HepG2 (cell line): Measurements from ENCODE around the gene TNFRSF25. TPM values are rescaled to one million over a fixed set of nuclear protein-coding genes. Genes with fewer than 3 reads are reported as not detected.

Source experiments
- ATAC-seq: fragments of 200-7000 bp; cut with Tn5 transposase; 3 replicates; pipeline ENCODE4 v1.9.1; 2020; ENCODE audit warnings: mild to moderate bottlenecking, moderate library complexity
- BruUV-seq: library from RNA; stranded (reverse); fragments of 400-500 nt; replicated peaks from 2 replicates; lab custom pipeline; 2021; lab: Mats Ljungman, UMichigan
- CTCF ChIA-PET: fragments of 300-600 bp; formaldehyde crosslinking; extraction: SDS; loops from one replicate; lab custom pipeline; 2021; ENCODE audit warnings: low total read pairs, inconsistent platforms, low intra/inter-chr PET ratio; lab: Yijun Ruan, JAX
- POLR2A ChIA-PET: fragments of 350-600 bp; sonication (Branson Sonifier 250); formaldehyde crosslinking; loops from one replicate; lab custom pipeline; 2020; ENCODE audit warnings: antibody characterized with exemption, inconsistent platforms; lab: Yijun Ruan, JAX
- DNase-seq: peaks from one replicate; pipeline ENCODE4 v3.0.0-alpha.2; 2015; ENCODE audit warnings: low spot score
- FAIRE-seq: peaks from 3 replicates; lab custom pipeline; 2011; peaks lifted over from hg19 to GRCh38; lab: Jason Lieb, UNC
- H2AFZ ChIP-seq: one replicate; pipeline ENCODE4 v1.6.1; 2011; ENCODE audit warnings: low read length, inconsistent platforms
- H3K27ac ChIP-seq: fragments of 300-600 bp; 3 replicates; pipeline ENCODE4 v1.8.0; 2011; ENCODE audit warnings: mixed run types, mild to moderate bottlenecking, mixed read lengths, low read length, inconsistent platforms; ENCODE audit not compliant: insufficient read depth; ENCODE audit errors: extremely low read length
- H3K27me3 ChIP-seq, 2 experiments: fragments of 200-600 bp in 1 of 2; 2 replicates in 1 of 2; 3 replicates in 1 of 2; pipeline versions ENCODE4 v1.6.0 to v1.8.0; 2011; ENCODE audit warnings: low read length in 2 of 2, mild to moderate bottlenecking in 2 of 2, moderate library complexity in 2 of 2, inconsistent platforms in 1 of 2; ENCODE audit not compliant: insufficient read depth in 2 of 2, control insufficient read depth in 1 of 2
- H3K36me3 ChIP-seq, 2 experiments: fragments of 200-600 bp in 1 of 2; replicated peaks in 1 of 2; 2 replicates in 1 of 2; 3 replicates in 1 of 2; pipeline versions ENCODE4 v1.5.1 to v1.8.0; 2011; ENCODE audit warnings: low read length in 2 of 2, inconsistent platforms in 1 of 2; ENCODE audit not compliant: insufficient read depth in 2 of 2, control insufficient read depth in 1 of 2
- H3K4me1 ChIP-seq: 2 replicates; pipeline ENCODE4 v1.5.1; 2012; ENCODE audit warnings: low read length, inconsistent platforms; ENCODE audit not compliant: insufficient read depth
- H3K4me2 ChIP-seq: 2 replicates; pipeline ENCODE4 v1.6.0; 2011; ENCODE audit warnings: low read depth, low read length, inconsistent platforms
- H3K4me3 ChIP-seq, 3 experiments: fragments of 200-600 bp in 1 of 3; sonication (generic), shearing (Covaris generic) in 1 of 3; replicated peaks in 1 of 3; 2 replicates each; pipeline ENCODE4 v1.5.1; 2011 to 2016; ENCODE audit warnings: low read length in 3 of 3, inconsistent platforms in 2 of 3, low read depth in 2 of 3, mild to moderate bottlenecking in 2 of 3, control low read depth in 1 of 3, mixed read lengths in 1 of 3; ENCODE audit not compliant: insufficient read depth in 1 of 3
- H3K79me2 ChIP-seq: one replicate; pipeline ENCODE4 v1.6.1; 2011; ENCODE audit warnings: low read length, inconsistent platforms; ENCODE audit not compliant: insufficient read depth
- H3K9ac ChIP-seq: 2 replicates; pipeline ENCODE4 v1.6.0; 2011; ENCODE audit warnings: mild to moderate bottlenecking, low read depth, low read length, inconsistent platforms; ENCODE audit not compliant: insufficient read depth
- H3K9me3 ChIP-seq: 2 replicates; pipeline ENCODE4 v1.5.1; 2012; ENCODE audit warnings: mild to moderate bottlenecking, low read length
- H4K20me1 ChIP-seq: 2 replicates; pipeline ENCODE4 v1.6.0; 2011; ENCODE audit warnings: inconsistent platforms, mild to moderate bottlenecking, low read length, moderate library complexity; ENCODE audit not compliant: insufficient read depth
- HDAC1 ChIP-seq: sonication (generic); formaldehyde crosslinking; IDR thresholded peaks from 2 replicates; pipeline ENCODE4 v1.5.1; 2020; ENCODE audit warnings: mild to moderate bottlenecking, missing genetic modification reagents
- MAF1 ChIP-seq: sonication (generic); formaldehyde crosslinking; IDR thresholded peaks from 2 replicates; pipeline ENCODE4 v1.5.0; 2020; ENCODE audit warnings: missing genetic modification reagents, borderline replicate concordance
- MED1 ChIP-seq: sonication (generic); formaldehyde crosslinking; IDR thresholded peaks from 2 replicates; pipeline ENCODE4 v1.4.0; 2020; ENCODE audit warnings: missing genetic modification reagents
- MTA1 ChIP-seq: sonication (generic); formaldehyde crosslinking; IDR thresholded peaks from 2 replicates; pipeline ENCODE4 v1.4.0; 2020; ENCODE audit warnings: missing genetic modification reagents, mild to moderate bottlenecking, borderline replicate concordance
- MYC ChIP-seq: sonication (generic); formaldehyde crosslinking; IDR thresholded peaks from 2 replicates; pipeline ENCODE4 v1.9.0; 2021; ENCODE audit warnings: missing genetic modification reagents, borderline replicate concordance
- NCOA5 ChIP-seq: sonication (generic); formaldehyde crosslinking; IDR thresholded peaks from 2 replicates; pipeline ENCODE4 v1.4.0; 2020; ENCODE audit warnings: missing genetic modification reagents
- SIN3A ChIP-seq: IDR thresholded peaks from 2 replicates; pipeline ENCODE4 v1.6.1; 2011; ENCODE audit warnings: low read depth, mild to moderate bottlenecking, control low read depth, low read length, borderline replicate concordance
- SNAPC2 ChIP-seq: sonication (generic); formaldehyde crosslinking; IDR thresholded peaks from 2 replicates; pipeline ENCODE4 v1.8.1; 2022; ENCODE audit warnings: mild to moderate bottlenecking, missing genetic modification reagents
- THYN1 ChIP-seq: sonication (generic); formaldehyde crosslinking; IDR thresholded peaks from 2 replicates; pipeline ENCODE4 v1.8.1; 2023; ENCODE audit warnings: low read depth, mild to moderate bottlenecking, moderate library complexity, missing genetic modification reagents, borderline replicate concordance
- ZMAT3 ChIP-seq: sonication (generic); formaldehyde crosslinking; conservative IDR thresholded peaks from 2 replicates; pipeline ENCODE4 v1.7.0; 2021; ENCODE audit warnings: missing genetic modification reagents
- ZNF720 ChIP-seq: sonication (generic); formaldehyde crosslinking; IDR thresholded peaks from 2 replicates; pipeline ENCODE4 v1.4.0; 2020; ENCODE audit warnings: missing genetic modification reagents
- ZSCAN20 ChIP-seq: sonication (generic); formaldehyde crosslinking; IDR thresholded peaks from 2 replicates; pipeline ENCODE4 v1.4.0; 2020; ENCODE audit warnings: missing genetic modification reagents, mild to moderate bottlenecking, borderline replicate concordance
- WGBS: methylation state at CpG from one replicate; pipeline ENCODE4 v1.1.6; 2017; ENCODE audit warnings: low lambda C conversion rate; 5-methylcytosine and 5-hydroxymethylcytosine counted together
- in situ Hi-C: cut with HindIII; loops from 2 replicates; pipeline ENCODE4 v1.10.0; 2017; ENCODE audit warnings: low pct_unique_long_range_greater_than_20kb; ENCODE audit not compliant: extremely low pct_ligation_motif_present
- intact Hi-C: fragments of 100-400 bp; cut with micrococcal nuclease; formaldehyde crosslinking; loops from one replicate; pipeline ENCODE4 v1.10.0; 2022; ENCODE audit not compliant: unreplicated experiment
- polyA plus RNA-seq, 8 experiments: library from polyadenylated mRNA; depleted of rRNA in 3 of 8; stranded (reverse) in 7 of 8; unstranded in 1 of 8; fragments of >200 nt; fragmentation: Illumina TruSeq in 4 of 8; extraction: Trizol in 4 of 8; gene quantifications; 2 replicates each; pipeline versions ENCODE4 v1.2.1 to v1.2.3, GENCODE V29; 2011 to 2016; ENCODE audit warnings: low read depth in 4 of 8, missing spikeins in 1 of 8, mixed read lengths in 1 of 8; ENCODE audit not compliant: insufficient read depth in 1 of 8
- total RNA-seq, 5 experiments: library from RNA; depleted of rRNA; stranded (reverse); fragments of >200 nt; fragmentation: Illumina TruSeq; extraction: Trizol; gene quantifications; 2 replicates each; pipeline ENCODE4 v1.2.3, GENCODE V29; 2016; ENCODE audit warnings: low read depth in 1 of 5
- TF ChIP-seq, protein P1 (sequence below): sonication (generic); formaldehyde crosslinking; IDR thresholded peaks from 2 replicates; pipeline ENCODE4 v1.8.0; 2022; ENCODE audit warnings: missing genetic modification reagents, mild to moderate bottlenecking, inconsistent platforms, borderline replicate concordance
- TF ChIP-seq, protein P2 (sequence below): sonication (generic); formaldehyde crosslinking; IDR thresholded peaks from 2 replicates; pipeline ENCODE4 v1.5.1; 2020; ENCODE audit warnings: mild to moderate bottlenecking, missing genetic modification reagents, borderline replicate concordance
- TF ChIP-seq, protein P3 (sequence below): sonication (generic); formaldehyde crosslinking; IDR thresholded peaks from 2 replicates; pipeline ENCODE4 v1.4.0; 2020; ENCODE audit warnings: missing genetic modification reagents, borderline replicate concordance
- TF ChIP-seq, protein P4 (sequence below): sonication (generic); formaldehyde crosslinking; IDR thresholded peaks from 2 replicates; pipeline ENCODE4 v1.4.0; 2020; ENCODE audit warnings: mild to moderate bottlenecking, missing genetic modification reagents
- TF ChIP-seq, protein P5 (sequence below): sonication (generic); formaldehyde crosslinking; IDR thresholded peaks from 2 replicates; pipeline ENCODE4 v1.5.0; 2020; ENCODE audit warnings: missing genetic modification reagents

The TNFRSF25 gene
- total and polyA plus RNA-seq, 2 of the 13 experiments (the other 11 are each of a cell fraction or from before 2014, with no cell fraction given), result 1.4 to 1.5 TPM

DNA sequence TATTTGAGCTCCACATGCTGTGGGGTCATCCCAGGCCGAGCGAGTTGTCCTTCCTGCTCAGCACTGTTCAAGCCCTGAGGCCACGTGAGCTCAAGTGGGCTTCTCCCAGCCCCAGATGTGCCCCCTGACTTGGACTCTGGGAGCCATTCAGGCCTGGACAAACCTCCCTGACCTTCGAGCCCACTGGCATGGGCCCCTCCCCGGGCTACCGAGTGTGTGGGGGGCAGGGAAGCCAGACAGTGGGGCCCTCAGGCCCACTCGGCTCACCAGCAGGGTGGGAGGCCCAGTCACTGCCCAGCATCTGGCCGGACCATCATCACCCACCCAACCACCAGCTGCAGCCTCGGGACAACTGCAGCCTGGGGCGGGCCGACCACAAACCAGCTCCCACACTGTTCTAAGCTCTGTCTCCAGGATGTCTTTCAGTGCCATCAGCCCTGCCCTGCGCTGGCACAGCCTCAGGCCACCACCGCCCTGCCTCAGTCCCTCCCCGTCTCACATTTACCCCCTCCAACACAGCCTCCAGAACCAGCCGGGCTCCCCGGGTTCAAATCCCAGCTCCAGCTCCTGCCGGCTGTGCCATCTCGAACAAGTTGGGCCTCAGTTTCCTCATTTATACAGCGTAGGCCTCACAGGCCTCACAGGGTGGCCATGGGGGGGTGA is 46.4 kb upstream of the TNFRSF25 start:
- FAIRE-seq (no peak), DNase-seq (peak; percentile 39), ATAC-seq (peak; percentile 40)
- Histone ChIP-seq H3K4me3 (peak overlapping the region; percentile 6 to 53 (median 21); a peak in 5 of 6 replicates), H3K9me3 (no peaks in the 10 kb centered on the region), H3K27ac (peak overlapping the region; percentile 54), H3K9ac (peak overlapping the region; percentile 50; the same call in 1 of the 2 replicates), H3K79me2 (no peaks in the 10 kb centered on the region), H2AFZ (no peak overlapping the region), H4K20me1 (no peaks in the 10 kb centered on the region), H3K36me3 (no peaks in the 10 kb centered on the region), H3K27me3 (peaks cover 11 to 14% of the 10 kb centered on the region in 2 experiments; a peak in 3 of 5 replicates), H3K4me2 (peak overlapping the region; percentile 90), H3K4me1 (peaks cover 59% of the 10 kb centered on the region)
- intact Hi-C loops, result no loop called here
- BruUV-seq, result no TSS peak
- POLR2A ChIA-PET, result interaction anchor here (0.6 to 2.5 kb wide), 4 partner anchors 9 to 22 kb away, joined by 3 to 20 read pairs (median 9); partner anchors contain the start of gene PLEKHG5
- in situ Hi-C loops, result no loop called here
- 85% methylated on average over 8 of the region's 19 CpGs for WGBS
- CTCF ChIA-PET, result no interaction called here
- TF ChIP-seq, protein P1, sequence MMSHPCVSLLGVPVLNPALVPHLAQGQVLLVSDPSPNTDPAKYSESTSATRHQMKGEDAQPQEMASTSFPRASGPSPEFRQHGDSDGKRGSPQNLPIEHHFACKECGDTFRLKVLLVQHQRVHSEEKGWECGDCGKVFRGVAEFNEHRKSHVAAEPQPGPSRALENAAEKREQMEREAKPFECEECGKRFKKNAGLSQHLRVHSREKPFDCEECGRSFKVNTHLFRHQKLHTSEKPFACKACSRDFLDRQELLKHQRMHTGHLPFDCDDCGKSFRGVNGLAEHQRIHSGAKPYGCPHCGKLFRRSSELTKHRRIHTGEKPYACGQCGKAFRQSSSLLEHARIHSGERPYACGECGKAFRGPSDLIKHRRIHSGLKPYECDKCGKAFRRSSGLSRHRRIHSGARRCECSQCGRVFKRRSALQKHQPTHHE (CRISPR knock-in tag), result no peak
- TF ChIP-seq, protein P2, sequence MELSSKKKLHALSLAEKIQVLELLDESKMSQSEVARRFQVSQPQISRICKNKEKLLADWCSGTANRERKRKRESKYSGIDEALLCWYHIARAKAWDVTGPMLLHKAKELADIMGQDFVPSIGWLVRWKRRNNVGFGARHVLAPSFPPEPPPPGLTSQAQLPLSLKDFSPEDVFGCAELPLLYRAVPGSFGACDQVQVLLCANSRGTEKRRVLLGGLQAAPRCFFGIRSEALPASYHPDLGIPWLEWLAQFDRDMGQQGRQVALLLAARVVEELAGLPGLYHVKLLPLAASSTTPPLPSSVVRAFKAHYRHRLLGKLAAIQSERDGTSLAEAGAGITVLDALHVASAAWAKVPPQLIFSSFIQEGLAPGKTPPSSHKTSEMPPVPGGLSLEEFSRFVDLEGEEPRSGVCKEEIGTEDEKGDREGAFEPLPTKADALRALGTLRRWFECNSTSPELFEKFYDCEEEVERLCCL (CRISPR knock-in tag), result no peak
- no peak for TF ChIP-seq ZMAT3 (CRISPR knock-in tag)
- no peak for TF ChIP-seq THYN1
- peak; percentile 30; the same call in 1 of the 2 replicates for TF ChIP-seq MED1 (CRISPR knock-in tag)
- peak; percentile 43; the same call in 1 of the 2 replicates for TF ChIP-seq MTA1 (CRISPR knock-in tag)
- TF ChIP-seq MYC (CRISPR knock-in tag), result peak; percentile 55; the same call in 1 of the 2 replicates
- TF ChIP-seq, protein P3, sequence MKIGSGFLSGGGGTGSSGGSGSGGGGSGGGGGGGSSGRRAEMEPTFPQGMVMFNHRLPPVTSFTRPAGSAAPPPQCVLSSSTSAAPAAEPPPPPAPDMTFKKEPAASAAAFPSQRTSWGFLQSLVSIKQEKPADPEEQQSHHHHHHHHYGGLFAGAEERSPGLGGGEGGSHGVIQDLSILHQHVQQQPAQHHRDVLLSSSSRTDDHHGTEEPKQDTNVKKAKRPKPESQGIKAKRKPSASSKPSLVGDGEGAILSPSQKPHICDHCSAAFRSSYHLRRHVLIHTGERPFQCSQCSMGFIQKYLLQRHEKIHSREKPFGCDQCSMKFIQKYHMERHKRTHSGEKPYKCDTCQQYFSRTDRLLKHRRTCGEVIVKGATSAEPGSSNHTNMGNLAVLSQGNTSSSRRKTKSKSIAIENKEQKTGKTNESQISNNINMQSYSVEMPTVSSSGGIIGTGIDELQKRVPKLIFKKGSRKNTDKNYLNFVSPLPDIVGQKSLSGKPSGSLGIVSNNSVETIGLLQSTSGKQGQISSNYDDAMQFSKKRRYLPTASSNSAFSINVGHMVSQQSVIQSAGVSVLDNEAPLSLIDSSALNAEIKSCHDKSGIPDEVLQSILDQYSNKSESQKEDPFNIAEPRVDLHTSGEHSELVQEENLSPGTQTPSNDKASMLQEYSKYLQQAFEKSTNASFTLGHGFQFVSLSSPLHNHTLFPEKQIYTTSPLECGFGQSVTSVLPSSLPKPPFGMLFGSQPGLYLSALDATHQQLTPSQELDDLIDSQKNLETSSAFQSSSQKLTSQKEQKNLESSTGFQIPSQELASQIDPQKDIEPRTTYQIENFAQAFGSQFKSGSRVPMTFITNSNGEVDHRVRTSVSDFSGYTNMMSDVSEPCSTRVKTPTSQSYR, result peak; percentile 87
- 0 out of 2 replicates have a peak, but pooled peaks have one; percentile 27 for TF ChIP-seq HDAC1 (CRISPR knock-in tag)
- no peak for TF ChIP-seq SNAPC2
- TF ChIP-seq ZSCAN20, result no peak
- TF ChIP-seq SIN3A, result no peak
- TF ChIP-seq, protein P4, sequence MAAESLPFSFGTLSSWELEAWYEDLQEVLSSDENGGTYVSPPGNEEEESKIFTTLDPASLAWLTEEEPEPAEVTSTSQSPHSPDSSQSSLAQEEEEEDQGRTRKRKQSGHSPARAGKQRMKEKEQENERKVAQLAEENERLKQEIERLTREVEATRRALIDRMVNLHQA (CRISPR knock-in tag), result no peak
- no peak for TF ChIP-seq ZNF720 (CRISPR knock-in tag)
- TF ChIP-seq, protein P5, sequence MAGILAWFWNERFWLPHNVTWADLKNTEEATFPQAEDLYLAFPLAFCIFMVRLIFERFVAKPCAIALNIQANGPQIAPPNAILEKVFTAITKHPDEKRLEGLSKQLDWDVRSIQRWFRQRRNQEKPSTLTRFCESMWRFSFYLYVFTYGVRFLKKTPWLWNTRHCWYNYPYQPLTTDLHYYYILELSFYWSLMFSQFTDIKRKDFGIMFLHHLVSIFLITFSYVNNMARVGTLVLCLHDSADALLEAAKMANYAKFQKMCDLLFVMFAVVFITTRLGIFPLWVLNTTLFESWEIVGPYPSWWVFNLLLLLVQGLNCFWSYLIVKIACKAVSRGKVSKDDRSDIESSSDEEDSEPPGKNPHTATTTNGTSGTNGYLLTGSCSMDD (CRISPR knock-in tag), result no peak
- no peak for TF ChIP-seq NCOA5 (CRISPR knock-in tag)
- no peak for TF ChIP-seq MAF1 (CRISPR knock-in tag)
